Transverse colon (tissue), 4 donors: ENCODE results near the gene LDLRAP1.
A peak's percentile ranks its signal among the peaks of the same experiment; 100 is the strongest.

Source experiments
- EP300 ChIP-seq: sonication (generic); formaldehyde crosslinking; IDR thresholded peaks from one replicate; pipeline ENCODE4 v1.6.1; 2017; ENCODE audit warnings: antibody characterized with exemption, low read depth
- POLR2A ChIP-seq: fragments of 450-650 bp; IDR thresholded peaks from one replicate; pipeline ENCODE4 v1.6.1; 2016; ENCODE audit warnings: antibody characterized with exemption, mild to moderate bottlenecking, moderate library complexity
- POLR2AphosphoS5 ChIP-seq, 3 donors: sonication (generic); formaldehyde crosslinking; IDR thresholded peaks; one replicate each; pipeline ENCODE4 v1.6.1; 2016; ENCODE audit warnings: antibody characterized with exemption in 3 of 3
- TF ChIP-seq, protein P1 (sequence below), 5 experiments: fragments of 200-600 bp in 3 of 5; fragments of 450-650 bp in 2 of 5; sonication (generic) in 3 of 5; IDR thresholded peaks; 1 replicate in 2 of 5; 2 replicates in 3 of 5; pipeline ENCODE4 v1.5.1; 2016 to 2017; ENCODE audit warnings: antibody characterized with exemption in 5 of 5, inconsistent platforms in 3 of 5, mild to moderate bottlenecking in 2 of 5, moderate library complexity in 1 of 5

DNA sequence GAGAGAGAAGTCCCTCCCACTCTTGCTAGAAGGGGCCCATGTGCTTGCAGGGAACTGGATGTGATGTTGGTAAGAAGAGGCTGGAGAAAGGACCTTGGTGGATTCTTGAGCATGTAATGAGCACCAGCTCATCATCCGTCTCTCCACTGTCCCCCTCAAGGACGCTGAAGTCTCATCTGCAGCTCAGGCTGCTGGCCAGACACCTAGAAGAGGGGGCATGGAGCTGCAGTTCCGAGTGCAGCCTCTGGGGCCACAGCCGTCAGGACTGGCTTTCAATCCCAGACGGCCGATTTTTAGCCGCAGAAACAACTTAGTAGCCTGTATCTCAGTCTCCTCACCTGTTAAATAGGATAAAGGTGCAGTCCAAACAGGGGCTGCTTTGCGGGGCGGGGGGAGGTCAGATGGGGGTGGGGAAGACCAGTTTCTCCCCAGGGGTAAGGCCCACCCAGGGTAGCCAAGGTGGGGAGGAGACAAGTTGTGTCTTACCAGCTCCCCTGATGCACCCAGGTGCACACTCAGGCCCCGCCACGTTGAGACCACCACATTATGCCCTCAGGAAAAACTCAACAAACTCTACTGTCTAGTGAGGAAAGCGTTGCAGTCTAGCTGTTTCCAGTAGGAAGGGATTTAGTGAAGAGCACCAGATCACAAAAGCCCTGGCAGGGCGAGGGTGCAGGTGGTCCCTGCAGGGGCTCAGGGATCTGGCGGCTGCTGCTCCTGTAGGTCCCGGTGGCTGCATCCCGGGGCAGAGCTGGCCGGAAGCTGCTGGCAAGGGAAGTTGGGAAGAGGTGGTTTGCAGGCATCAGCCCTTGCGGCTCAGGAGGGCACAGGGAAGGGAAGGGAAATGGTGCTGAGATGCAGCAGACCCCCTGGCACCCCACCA is 29.5 kb downstream of the LDLRAP1 start:
- TF ChIP-seq, protein P1, sequence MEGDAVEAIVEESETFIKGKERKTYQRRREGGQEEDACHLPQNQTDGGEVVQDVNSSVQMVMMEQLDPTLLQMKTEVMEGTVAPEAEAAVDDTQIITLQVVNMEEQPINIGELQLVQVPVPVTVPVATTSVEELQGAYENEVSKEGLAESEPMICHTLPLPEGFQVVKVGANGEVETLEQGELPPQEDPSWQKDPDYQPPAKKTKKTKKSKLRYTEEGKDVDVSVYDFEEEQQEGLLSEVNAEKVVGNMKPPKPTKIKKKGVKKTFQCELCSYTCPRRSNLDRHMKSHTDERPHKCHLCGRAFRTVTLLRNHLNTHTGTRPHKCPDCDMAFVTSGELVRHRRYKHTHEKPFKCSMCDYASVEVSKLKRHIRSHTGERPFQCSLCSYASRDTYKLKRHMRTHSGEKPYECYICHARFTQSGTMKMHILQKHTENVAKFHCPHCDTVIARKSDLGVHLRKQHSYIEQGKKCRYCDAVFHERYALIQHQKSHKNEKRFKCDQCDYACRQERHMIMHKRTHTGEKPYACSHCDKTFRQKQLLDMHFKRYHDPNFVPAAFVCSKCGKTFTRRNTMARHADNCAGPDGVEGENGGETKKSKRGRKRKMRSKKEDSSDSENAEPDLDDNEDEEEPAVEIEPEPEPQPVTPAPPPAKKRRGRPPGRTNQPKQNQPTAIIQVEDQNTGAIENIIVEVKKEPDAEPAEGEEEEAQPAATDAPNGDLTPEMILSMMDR (IDR thresholded peaks at IDR 0.05): peak; percentile 70 to 84 (median 74)
- TF ChIP-seq POLR2A: no peak
- no peak for TF ChIP-seq POLR2AphosphoS5 (IDR thresholded peaks at IDR 0.05)
- no peak for TF ChIP-seq EP300
